PFSK-1 (cell line): ENCODE measurements around the gene TRIM65.

Experiments
- FOXP2 ChIP-seq: optimal IDR thresholded peaks from 2 replicates; pipeline ENCODE3; 2011; ENCODE audit warnings: borderline replicate concordance, control low read depth, inconsistent platforms; ENCODE audit not compliant: insufficient read depth; ENCODE audit errors: extremely low read length, extremely low read depth
- POLR2AphosphoS5 ChIP-seq: IDR thresholded peaks from 2 replicates; pipeline ENCODE4 v1.6.1; 2012; ENCODE audit warnings: low read depth, mild to moderate bottlenecking, control low read depth, low read length, moderate library complexity
- REST ChIP-seq, 2 experiments: IDR thresholded peaks; 2 replicates each; pipeline versions ENCODE4 v1.6.1 to v1.8.0; 2011 to 2012; ENCODE audit warnings: low read depth in 2 of 2, low read length in 2 of 2, control low read depth in 1 of 2, inconsistent platforms in 1 of 2, mild to moderate bottlenecking in 1 of 2, moderate library complexity in 1 of 2; ENCODE audit not compliant: insufficient read depth in 1 of 2
- SIN3A ChIP-seq: IDR thresholded peaks from 2 replicates; pipeline ENCODE4 v1.6.1; 2012; ENCODE audit warnings: mild to moderate bottlenecking, low read length, moderate library complexity, borderline replicate concordance; ENCODE audit not compliant: insufficient read depth
- TAF1 ChIP-seq: IDR thresholded peaks from 2 replicates; pipeline ENCODE4 v1.6.1; 2012; ENCODE audit warnings: low read length, control low read depth, borderline replicate concordance; ENCODE audit not compliant: insufficient read depth

Gene TRIM65

DNA sequence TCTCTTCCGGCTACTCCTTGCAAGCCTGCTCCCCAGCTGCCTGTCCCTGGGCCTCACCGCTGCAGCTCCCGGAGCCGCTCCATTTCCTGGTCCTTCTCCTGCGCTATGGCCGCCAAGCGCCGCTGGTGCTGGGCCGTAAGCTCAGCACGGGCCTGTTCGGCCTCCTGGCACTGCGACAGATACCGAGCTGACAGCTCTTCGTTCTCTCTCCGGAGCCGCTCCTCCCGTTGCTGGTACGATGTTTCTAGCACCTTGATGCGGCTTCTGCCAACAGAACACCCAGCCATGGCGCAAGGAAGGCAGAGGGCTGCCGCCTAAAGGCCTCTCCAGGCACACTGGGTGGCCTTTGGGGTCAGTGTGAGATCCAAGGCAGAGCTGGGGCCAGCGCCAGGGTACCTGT lies 22.9 kb upstream of the TRIM65 start:
- no peak for TF ChIP-seq POLR2AphosphoS5

- TF ChIP-seq POLR2AphosphoS5: no peak
- TF ChIP-seq SIN3A: no peak
- no peak for TF ChIP-seq TAF1
- no peak for TF ChIP-seq REST (IDR thresholded peaks at IDR 0.05; ENCODE audit: insufficient read depth in 1 of 2, low read depth in 2 of 2, low read length in 2 of 2)
- TF ChIP-seq FOXP2: no peak
Measured at GRCh38 chr17:75917917-75918445, 21.2 kb upstream of the TRIM65 start.

- TF ChIP-seq FOXP2 (no peak), POLR2AphosphoS5 (no peak), REST (IDR thresholded peaks at IDR 0.05; ENCODE audit: insufficient read depth in 1 of 2, low read depth in 2 of 2, low read length in 2 of 2) (no peak), SIN3A (no peak), TAF1 (no peak)
Measured at GRCh38 chr17:75917141-75917916, 20.6 kb upstream of the TRIM65 start.

DNA sequence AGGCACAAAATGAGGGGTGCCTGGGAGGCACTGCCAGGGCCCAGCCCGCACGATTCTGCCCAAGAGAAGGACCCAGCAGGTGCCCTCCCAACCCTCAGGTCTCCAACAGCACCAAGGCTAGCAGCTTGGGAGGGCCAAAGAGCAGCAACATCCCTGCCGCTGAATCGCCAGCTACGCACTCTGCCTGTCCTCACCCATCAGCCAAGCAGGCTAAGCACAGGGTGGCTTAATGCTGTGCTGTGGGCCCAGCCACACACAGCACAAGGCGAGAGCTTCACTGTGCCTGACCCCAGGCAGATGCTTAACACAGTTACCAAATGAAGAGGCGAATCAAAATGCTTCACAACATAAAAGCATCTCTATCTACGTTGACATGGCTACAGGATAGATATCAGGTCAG lies 18.5 kb upstream of the TRIM65 start:
- TF ChIP-seq FOXP2 (no peak), POLR2AphosphoS5 (no peak), TAF1 (no peak), REST (IDR thresholded peaks at IDR 0.05; ENCODE audit: insufficient read depth in 1 of 2, low read depth in 2 of 2, low read length in 2 of 2) (no peak), SIN3A (no peak)

DNA sequence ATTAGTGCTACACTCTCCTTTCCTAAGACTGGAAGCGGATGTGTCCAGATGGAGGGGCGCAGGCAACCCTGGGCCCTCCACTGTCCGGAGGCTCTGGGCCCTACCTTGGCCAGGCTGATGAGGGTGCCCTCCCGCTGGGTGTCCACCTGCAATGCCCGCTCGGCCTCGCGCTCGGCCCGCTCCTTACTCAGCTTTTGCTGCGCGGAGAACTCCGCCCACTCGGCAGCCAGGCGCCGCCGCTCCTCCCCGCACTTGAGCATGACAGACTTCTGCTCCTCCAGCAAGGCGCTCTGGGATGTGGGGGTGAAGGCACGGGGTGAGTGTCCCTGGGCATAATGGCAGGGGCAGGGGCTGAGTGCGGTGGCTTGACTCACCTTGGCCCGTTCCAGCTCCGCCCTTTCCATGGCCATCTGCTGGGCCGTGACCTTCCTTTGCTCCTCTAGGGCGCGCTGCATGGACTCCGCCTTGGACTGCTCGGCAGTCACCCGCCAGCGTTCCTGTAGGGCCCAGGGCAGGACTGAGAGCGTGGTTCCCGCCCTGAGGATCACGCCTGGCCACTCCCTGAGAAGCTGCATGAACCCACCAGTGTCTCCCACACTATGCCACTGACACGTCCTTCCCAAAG lies 18.0 kb upstream of the TRIM65 start:
- TF ChIP-seq REST (IDR thresholded peaks at IDR 0.05; ENCODE audit: insufficient read depth in 1 of 2, low read depth in 2 of 2, low read length in 2 of 2) (no peak), TAF1 (no peak), POLR2AphosphoS5 (no peak), SIN3A (no peak), FOXP2 (no peak)
